ENCODE measurements around the gene TSPAN14.
A peak's percentile ranks its signal among the peaks of the same experiment; 100 is the strongest.

TSPAN14 gene

DNA sequence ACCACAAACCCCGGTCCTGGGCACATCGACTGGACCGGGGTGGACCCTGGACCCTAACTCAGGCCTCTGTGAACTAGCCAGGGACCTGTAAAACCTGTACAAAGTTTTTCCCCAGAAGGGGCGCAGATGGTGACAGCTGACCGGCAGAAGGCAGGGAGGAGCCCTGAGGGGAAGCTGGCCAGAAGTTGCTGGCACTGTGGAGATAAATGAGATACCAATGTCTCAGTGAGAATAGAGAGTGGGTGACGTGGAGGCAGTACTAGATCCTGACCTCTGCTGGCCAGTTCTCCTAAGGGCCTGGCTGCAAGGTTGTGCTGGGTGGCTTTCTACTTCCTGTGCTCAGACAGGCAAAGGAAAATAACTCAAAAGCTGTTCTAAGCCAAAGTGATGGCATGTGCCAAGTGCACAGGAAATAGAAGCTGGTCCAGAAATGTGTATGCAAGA is 10.6 kb upstream of the TSPAN14 start:
- H3K27ac Mint-ChIP-seq = no peak overlapping the region
- DNase-seq = no peak
- no peaks in the 10 kb centered on the region for H3K27me3 Mint-ChIP-seq
- H3K4me3 Mint-ChIP-seq = no peak overlapping the region
- peaks cover 38% of the 10 kb centered on the region for H3K4me1 Mint-ChIP-seq
- peak; percentile 42 for ATAC-seq
- H3K9me3 Mint-ChIP-seq = no peaks in the 10 kb centered on the region
- no peaks in the 10 kb centered on the region for H3K36me3 Mint-ChIP-seq (ENCODE audit: low read depth)

- no peaks in the 10 kb centered on the region for H3K9me3 Mint-ChIP-seq
- no peaks in the 10 kb centered on the region for H3K27me3 Mint-ChIP-seq
- no peak for DNase-seq
- peak overlapping the region; percentile 36 for H3K27ac Mint-ChIP-seq
- peaks cover 41% of the 10 kb centered on the region for H3K4me1 Mint-ChIP-seq
- no peak for ATAC-seq
- H3K4me3 Mint-ChIP-seq = no peak overlapping the region
- H3K36me3 Mint-ChIP-seq (ENCODE audit: low read depth) = no peaks in the 10 kb centered on the region
Observed at GRCh38 chr10:80444124-80444523, 10.0 kb upstream of the TSPAN14 start.

GRCh38 chr10:80444646-80445319 is 9.3 kb upstream of the TSPAN14 start:
- Mint-ChIP-seq H3K36me3 (ENCODE audit: low read depth) (no peaks in the 10 kb centered on the region), H3K27me3 (no peaks in the 10 kb centered on the region), H3K4me1 (peaks cover 46% of the 10 kb centered on the region), H3K4me3 (no peak overlapping the region), H3K9me3 (no peaks in the 10 kb centered on the region), H3K27ac (peak overlapping the region; percentile 36)
- peak; percentile 67 for DNase-seq
- ATAC-seq = peak; percentile 83

DNA sequence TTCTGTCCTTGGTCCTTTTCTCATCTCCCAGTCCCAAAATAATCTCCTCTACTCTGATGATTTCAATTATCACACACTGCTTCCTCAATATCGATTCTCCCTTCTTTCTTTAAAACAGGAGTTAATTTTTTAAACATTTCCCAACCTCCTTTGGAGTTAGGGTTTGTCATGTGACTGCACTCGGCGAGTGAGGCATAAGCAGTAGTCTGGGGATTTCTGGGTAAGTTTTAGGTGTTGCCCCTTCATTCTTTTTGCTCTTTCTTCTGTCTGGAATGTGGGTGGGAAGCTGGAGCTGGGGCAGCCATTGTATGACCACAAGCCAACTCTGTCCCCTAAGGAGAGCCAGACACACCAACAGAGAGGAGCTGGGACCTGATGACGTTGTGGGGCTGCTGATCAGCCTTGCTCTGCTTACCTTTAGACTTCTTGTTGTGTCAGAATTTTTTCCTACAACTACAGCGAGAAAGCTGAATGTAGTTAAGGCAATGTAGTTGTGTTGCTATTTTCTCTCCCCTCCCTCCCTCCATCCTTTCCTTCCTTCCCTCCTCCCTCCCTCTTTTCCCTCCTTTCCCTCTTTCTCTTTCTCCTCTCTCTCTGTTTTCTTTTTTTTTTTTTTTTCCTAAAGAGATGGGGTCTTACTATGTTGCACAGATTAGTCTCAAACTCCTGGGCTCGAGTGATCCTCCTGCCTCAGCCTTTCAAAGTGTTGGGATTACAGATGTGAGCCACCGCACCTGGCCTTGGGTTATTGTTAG is 6.5 kb upstream of the TSPAN14 start:
- Mint-ChIP-seq H3K9me3 (no peaks in the 10 kb centered on the region), H3K4me3 (no peak overlapping the region), H3K4me1 (peaks cover 46% of the 10 kb centered on the region), H3K36me3 (ENCODE audit: low read depth) (no peaks in the 10 kb centered on the region), H3K27ac (no peak overlapping the region), H3K27me3 (no peaks in the 10 kb centered on the region)
- DNase-seq (no peak), ATAC-seq (no peak)

GRCh38 chr10:80448209-80448942 is 5.7 kb upstream of the TSPAN14 start:
- Mint-ChIP-seq H3K36me3 (ENCODE audit: low read depth) (no peaks in the 10 kb centered on the region), H3K9me3 (no peaks in the 10 kb centered on the region), H3K4me3 (no peak overlapping the region), H3K4me1 (peaks cover 47% of the 10 kb centered on the region), H3K27me3 (no peaks in the 10 kb centered on the region), H3K27ac (no peak overlapping the region)
- no peak for DNase-seq
- ATAC-seq = no peak

DNA sequence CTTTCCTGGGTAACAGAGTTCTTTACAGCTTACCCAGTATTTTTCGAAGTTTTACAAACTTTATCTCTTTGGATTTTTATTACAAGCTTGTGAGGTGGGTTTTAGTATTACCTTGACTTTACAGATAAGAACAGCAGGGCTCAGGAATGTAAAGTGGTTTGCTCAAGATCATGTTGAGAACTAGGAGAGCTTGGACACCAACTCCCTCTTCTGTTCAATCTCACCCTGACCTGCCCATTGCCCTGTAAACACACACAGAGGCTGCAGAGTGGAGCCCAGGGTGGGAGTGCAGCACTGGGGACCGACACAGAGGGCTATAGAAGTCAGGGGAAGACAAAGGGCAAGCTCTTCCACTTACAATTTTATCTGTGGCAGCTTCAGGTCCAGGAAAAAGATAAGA is 4.6 kb upstream of the TSPAN14 start:
- no peak for DNase-seq
- H3K27me3 Mint-ChIP-seq = no peaks in the 10 kb centered on the region
- H3K4me3 Mint-ChIP-seq = no peak overlapping the region
- H3K36me3 Mint-ChIP-seq (ENCODE audit: low read depth) = no peaks in the 10 kb centered on the region
- no peak for ATAC-seq
- H3K9me3 Mint-ChIP-seq = no peaks in the 10 kb centered on the region
- H3K4me1 Mint-ChIP-seq = peaks cover 39% of the 10 kb centered on the region
- peak overlapping the region; percentile 13 for H3K27ac Mint-ChIP-seq

DNA sequence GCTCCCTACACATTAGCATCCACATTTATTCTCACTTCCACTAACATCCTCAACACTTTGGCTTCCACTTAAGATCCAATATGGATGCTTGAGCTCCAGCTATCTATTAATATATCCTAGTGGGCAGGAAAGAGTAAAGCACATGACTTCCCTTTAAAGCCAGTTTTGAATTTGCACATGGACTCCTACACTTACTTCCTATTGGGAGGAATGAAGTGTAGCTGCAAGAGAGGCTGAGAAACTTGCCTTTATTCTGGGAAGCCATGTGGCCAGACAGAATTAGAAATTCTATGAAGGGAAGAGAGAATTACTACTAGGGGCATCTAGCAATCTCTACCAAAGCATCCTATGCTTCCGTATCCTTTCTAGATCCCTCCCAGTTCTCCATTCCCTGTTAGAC is 3.0 kb upstream of the TSPAN14 start:
- ATAC-seq = no peak
- DNase-seq = no peak
- peaks cover 2% of the 10 kb centered on the region for H3K36me3 Mint-ChIP-seq (ENCODE audit: low read depth)
- H3K4me3 Mint-ChIP-seq = no peak overlapping the region
- H3K27me3 Mint-ChIP-seq = no peaks in the 10 kb centered on the region
- no peaks in the 10 kb centered on the region for H3K9me3 Mint-ChIP-seq
- peaks cover 34% of the 10 kb centered on the region for H3K4me1 Mint-ChIP-seq
- H3K27ac Mint-ChIP-seq = no peak overlapping the region

DNA sequence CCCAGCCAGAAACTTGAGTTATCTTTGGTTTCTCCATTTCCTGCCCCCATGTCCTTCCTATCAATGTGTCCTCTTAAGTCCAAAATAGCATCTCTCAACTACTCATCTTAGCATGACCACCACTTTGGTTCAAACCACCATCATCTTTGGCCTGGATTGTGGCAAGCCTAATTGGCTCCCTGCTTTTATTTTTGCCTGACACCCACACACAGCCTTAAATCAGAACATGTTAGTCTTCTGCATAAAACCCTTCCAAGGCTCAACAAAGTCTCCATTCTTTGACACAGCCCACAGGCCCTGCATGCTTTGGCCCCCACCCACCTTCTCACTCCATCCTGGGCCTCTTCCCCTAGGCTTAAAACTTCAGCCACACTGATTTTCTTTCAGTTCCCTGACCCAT is 2.0 kb upstream of the TSPAN14 start:
- peaks cover 37% of the 10 kb centered on the region for H3K4me1 Mint-ChIP-seq
- H3K27ac Mint-ChIP-seq = no peak overlapping the region
- no peak overlapping the region for H3K4me3 Mint-ChIP-seq
- peaks cover 7% of the 10 kb centered on the region for H3K36me3 Mint-ChIP-seq (ENCODE audit: low read depth)
- DNase-seq (no peak), ATAC-seq (no peak)
- no peaks in the 10 kb centered on the region for H3K27me3 Mint-ChIP-seq
- no peaks in the 10 kb centered on the region for H3K9me3 Mint-ChIP-seq

GRCh38 chr10:80452640-80453039 is 1.5 kb upstream of the TSPAN14 start:
- H3K9me3 Mint-ChIP-seq = no peaks in the 10 kb centered on the region
- peaks cover 7% of the 10 kb centered on the region for H3K36me3 Mint-ChIP-seq (ENCODE audit: low read depth)
- H3K27me3 Mint-ChIP-seq = no peaks in the 10 kb centered on the region
- H3K27ac Mint-ChIP-seq = no peak overlapping the region
- DNase-seq (no peak), ATAC-seq (no peak)
- no peak overlapping the region for H3K4me3 Mint-ChIP-seq
- H3K4me1 Mint-ChIP-seq = peaks cover 39% of the 10 kb centered on the region

DNA sequence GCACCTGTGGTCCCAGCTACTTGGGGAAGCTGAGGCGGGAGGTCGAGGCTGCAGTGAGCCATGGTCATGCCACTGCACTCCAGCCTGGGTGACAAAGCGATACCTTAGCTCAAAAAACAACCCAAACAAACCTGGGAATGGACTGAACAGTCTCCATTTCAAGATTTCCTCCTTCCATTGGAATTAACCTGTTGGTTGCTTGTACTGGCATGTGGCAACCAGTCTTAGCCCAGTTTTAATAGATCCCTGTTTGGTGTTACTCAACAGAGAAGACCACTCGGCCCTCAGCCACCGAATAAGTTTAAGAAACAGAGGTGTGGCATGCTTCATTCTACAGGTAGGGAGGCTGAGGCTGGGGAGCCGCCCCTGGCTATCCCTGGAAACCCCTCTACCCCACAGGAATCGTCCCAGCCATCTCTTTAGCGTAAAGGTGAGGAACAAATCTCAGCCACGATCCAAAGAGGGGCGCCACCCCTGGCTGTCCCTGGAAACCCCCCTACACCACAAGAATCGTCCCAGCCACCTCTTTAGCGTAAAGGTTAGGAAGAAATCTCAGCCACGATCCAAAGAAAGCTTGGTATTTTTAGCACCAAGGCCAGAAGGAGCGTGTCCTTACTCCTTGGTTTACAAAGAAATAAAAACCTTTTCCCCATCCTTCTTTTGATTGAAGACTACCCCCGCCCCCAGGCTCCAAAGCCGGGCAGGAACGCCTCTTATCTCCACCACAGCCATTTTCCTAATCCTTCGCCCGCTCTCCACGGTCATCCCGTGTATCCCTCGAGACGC is 861 bp upstream of the TSPAN14 start:
- Mint-ChIP-seq H3K4me1 (peaks cover 45% of the 10 kb centered on the region), H3K27ac (peak overlapping the region; percentile 54), H3K27me3 (no peaks in the 10 kb centered on the region), H3K4me3 (peak overlapping the region; percentile 68), H3K9me3 (no peaks in the 10 kb centered on the region), H3K36me3 (ENCODE audit: low read depth) (peaks cover 7% of the 10 kb centered on the region)
- no peak for ATAC-seq
- DNase-seq = no peak

GRCh38 chr10:80454513-80455460 is 677 bp downstream of the TSPAN14 start:
- peaks cover 52% of the 10 kb centered on the region for H3K4me1 Mint-ChIP-seq
- no peaks in the 10 kb centered on the region for H3K9me3 Mint-ChIP-seq
- peak overlapping the region; percentile 88 for H3K27ac Mint-ChIP-seq
- DNase-seq = peak; percentile 40
- no peaks in the 10 kb centered on the region for H3K27me3 Mint-ChIP-seq
- H3K4me3 Mint-ChIP-seq = peak overlapping the region; percentile 96
- no peak for ATAC-seq
- H3K36me3 Mint-ChIP-seq (ENCODE audit: low read depth) = peaks cover 7% of the 10 kb centered on the region

DNA sequence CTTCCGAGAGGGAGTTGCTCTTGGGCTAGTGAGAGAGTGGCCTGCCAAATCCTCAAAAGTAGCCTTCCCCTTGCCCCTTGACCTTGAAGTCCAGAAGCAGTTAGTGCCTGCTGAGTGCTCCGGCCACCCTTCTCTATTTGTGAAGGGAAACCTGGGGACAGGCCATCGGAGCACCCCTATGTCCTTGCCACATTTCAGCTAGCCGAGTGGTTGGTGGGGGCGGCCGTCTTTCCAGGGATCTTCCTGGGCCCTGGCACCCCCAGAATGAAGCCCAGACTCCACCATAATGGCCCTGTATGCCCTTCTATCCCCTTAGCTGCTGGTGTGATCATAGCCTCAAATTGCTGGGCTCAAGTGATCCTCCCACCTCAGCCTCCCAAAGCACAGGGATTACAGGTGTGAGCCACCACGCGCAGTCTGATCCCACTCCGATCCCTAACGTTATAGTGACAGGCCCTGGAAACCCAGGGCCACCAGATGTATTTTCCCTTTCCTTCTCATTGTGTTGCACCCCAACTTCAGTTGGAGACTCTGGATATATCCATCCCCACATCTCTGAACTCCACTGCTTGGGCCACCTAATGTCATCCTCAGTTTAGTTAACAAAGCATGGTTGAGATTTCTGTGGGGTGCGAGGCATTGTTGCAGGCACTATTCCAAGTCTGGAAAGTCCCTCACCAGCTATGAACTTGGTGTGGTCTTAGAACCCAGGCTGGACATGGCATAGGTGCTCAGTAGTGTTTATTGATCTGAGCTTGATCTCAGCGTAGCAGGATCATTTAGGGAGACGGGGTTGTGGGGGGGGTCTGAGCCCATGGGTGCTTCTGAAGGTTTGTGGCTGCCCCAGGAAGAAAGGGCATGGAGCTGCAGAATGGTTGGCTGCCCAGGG is 1.6 kb downstream of the TSPAN14 start:
- H3K27ac Mint-ChIP-seq = peak overlapping the region; percentile 88
- DNase-seq (no peak), ATAC-seq (no peak)
- peak overlapping the region; percentile 96 for H3K4me3 Mint-ChIP-seq
- H3K27me3 Mint-ChIP-seq = no peaks in the 10 kb centered on the region
- no peaks in the 10 kb centered on the region for H3K9me3 Mint-ChIP-seq
- peaks cover 7% of the 10 kb centered on the region for H3K36me3 Mint-ChIP-seq (ENCODE audit: low read depth)
- peaks cover 61% of the 10 kb centered on the region for H3K4me1 Mint-ChIP-seq

Measured in activated naive CD8-positive, alpha-beta T cell treated with anti-CD3 and anti-CD28 coated beads, Interleukin-2, amount 50 U/mL, for 24 hours (primary cell).